ENCODE data around the gene LAMA2.

The LAMA2 gene

DNA sequence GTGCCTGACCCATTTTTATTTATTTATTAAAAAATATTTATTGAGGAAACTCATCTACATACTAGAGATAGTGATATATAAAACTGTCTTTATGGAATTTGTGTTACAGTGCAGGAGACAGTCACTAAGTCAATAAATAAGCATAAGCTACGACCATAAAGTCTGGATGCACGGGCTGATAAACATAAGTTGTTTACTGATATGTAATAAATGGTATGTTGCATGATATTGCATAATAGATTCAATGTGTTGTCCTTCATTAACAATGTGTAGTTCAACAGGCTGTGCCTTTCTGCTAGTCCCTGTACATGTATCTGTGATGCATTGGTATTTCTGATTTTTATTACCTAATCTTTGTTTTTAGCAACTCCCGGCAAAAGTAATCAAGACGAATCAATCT is 515.8 kb downstream of the LAMA2 start:
- no peak for DNase-seq

- DNase-seq: no peak
Measured at GRCh38 chr6:129402244-129402643, 519.3 kb downstream of the LAMA2 start.

GRCh38 chr6:129411092-129411491 is 528.2 kb downstream of the LAMA2 start:
- no peak for DNase-seq

- no peak for DNase-seq
Measured at GRCh38 chr6:129416337-129416990, 533.5 kb downstream of the LAMA2 start.

- DNase-seq: no peak
Measured at GRCh38 chr6:129417416-129418086, 534.6 kb downstream of the LAMA2 start.

DNA sequence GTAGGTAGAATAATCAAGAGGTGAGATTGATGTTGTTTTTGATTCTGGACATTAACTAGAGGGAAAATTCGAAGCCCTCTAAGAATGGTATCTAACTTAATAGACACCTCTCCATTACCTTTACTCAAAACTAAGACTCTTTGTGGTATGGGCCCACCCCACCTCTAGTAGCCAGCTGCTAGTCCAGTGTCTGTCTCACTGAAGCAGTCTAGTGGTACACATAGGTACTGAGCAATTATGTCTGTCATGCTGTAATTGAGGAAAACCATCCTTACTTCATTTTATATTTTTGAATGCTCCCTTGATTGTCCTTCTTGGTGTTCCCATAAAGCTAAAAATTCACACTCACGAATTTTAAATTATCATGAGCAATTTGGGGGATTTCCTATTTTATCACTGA is 536.4 kb downstream of the LAMA2 start:
- no peak for DNase-seq

DNA sequence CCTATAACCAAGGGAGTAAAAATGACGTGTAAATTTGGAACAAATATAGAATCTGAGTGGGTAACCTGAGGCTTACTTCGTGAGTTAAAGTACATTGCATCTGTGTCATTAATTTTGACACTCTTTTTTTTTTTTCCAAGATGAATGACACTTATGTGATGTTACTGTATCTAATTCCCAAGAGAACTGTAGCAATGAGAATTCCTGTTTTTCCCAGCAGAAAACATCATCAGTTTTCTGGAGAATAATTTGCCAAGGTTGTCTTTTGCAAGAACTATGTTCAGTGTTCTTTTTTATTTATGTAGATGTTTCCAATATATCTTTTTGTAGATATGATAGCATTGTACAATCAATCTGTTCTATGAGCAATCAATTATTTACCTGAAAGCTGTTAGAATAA is 543.4 kb downstream of the LAMA2 start:
- DNase-seq: no peak

GRCh38 chr6:129429956-129430355 is 547.0 kb downstream of the LAMA2 start:
- no peak for DNase-seq

DNA sequence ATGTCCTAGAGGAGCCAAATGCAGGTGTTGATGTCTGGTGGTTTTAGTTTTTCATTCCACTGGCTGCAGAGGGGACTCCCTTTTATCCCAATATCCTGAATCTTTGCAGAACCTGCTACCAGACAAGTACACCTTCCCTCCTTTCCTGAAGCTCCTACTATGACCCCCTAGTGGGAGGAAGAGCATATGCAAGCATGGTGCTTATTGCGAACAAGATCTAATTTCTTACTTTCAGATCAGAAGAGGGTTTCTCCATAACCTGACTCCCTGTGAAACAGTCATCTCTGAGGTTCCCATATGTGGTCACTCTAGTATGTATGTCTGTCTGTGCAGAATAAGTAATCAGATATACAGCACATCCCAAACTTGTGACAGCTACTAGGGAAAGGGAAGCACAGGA is 549.8 kb downstream of the LAMA2 start:
- DNase-seq: no peak

GRCh38 chr6:129434091-129434490 is 551.2 kb downstream of the LAMA2 start:
- DNase-seq: no peak

DNA sequence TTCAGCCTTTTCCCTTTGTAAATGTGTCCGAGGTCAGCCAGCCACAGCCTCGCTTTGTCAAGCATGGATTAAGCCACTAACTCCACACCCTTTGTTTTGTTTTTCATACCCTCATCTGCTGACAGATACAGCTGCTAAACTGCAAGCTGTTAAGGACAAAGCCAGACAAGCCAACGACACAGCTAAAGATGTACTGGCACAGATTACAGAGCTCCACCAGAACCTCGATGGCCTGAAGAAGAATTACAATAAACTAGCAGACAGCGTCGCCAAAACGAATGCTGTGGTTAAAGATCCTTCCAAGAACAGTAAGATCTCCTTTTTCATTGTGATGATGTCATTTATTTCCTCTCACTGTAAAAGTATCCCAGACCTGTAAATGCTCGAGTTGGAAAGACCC is 557.8 kb downstream of the LAMA2 start:
- DNase-seq: no peak

- DNase-seq: no peak
Measured at GRCh38 chr6:129444683-129445082, 561.7 kb downstream of the LAMA2 start.

DNA sequence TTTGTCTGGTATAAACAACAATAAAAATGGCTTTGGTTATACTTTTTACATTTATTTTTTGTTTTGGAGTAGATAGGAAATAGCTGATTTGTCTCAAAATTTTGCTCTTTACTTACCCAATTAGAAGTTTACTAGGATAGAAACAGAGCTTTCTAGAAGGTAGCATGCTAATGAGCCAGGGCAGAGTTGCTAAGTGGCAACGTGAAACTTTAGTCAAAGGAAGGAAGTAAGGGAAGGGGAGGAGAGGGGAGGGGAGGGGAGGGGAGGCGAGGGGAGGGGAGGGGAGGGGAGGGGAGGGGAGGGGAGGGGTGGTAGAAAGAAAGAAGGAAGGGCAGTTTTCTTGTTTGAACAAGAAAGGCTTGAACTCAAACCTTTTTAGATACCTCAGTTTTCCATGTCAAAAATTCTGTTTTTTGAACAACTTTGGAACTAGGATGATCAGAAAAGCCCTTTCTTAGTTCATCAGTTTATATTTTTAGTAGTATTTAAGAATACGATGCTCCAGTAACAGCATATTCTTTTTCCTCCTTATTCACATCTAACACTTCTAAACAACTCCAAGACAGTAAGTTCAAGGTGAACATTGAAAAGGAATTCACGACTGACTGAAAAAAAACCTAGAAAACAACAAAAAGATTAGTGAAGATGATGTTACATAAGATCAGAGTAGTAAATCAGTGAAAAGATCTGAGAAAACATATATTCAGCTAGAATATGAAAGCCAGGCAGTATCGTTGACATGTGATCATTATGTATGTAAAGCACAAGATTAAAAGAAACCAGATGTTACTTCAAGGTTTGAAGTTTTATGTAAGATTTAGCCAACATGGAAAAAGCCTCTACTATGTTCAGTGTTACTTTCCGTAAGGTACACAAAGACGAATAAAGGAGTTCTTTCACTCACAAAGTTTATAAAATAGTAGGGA is 563.6 kb downstream of the LAMA2 start:
- no peak for DNase-seq

DNA sequence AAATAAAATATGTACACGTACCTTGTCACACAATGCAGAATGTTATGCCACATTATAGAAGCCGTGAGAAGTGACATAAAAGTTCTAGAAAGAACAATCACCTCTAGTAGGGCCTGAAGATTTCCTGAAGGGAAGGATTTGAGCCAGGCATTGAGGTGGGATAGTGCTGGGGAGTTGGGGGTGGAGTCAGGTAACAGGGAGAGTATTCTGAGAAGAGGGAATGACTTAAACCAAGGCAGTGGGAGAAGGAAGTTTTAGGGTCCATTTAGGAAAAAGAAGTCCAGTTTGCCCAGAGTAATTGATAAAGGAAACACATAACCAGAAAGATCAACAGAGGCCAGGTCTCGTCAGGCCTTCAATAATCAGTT is 564.2 kb downstream of the LAMA2 start:
- DNase-seq: no peak

- DNase-seq: no peak
Measured at GRCh38 chr6:129448965-129449364, 566.0 kb downstream of the LAMA2 start.

DNA sequence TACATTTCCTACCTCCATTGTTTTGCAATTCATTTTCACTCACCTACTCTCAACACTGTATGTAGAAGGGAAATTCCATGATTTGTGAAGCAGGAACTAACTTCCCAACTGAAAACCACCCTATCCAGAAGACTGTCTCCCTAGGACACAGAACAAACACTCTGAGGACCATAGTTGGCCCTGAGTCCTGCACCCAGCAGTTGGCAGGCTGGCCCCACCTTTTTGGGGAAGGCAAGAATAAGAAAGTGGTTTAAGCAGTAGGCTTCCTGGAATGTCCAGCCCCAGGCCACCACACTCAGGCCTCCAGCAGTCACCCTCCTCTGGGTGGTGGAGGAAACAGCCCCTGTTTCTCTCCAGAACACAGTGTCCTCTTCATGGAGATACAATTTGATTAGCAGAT is 568.2 kb downstream of the LAMA2 start:
- no peak for DNase-seq

DNA sequence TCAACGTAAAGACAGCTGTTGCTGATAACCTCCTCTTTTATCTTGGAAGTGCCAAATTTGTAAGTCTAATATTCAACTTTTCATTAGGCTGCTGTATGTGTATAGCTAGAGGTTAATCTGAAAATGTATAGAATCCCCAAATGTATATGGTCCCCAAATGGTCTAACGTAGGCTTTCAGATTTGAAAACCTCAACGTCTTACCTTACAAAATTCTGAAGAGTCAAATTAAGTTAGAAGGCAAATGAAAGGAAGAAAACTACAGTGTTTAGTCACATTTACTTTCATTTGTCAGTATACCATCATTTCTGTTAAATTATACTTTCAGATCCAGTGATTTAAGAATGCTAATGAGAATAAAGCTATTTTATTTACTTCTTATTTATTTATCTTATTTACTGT is 570.1 kb downstream of the LAMA2 start:
- no peak for DNase-seq

GRCh38 chr6:129454488-129454887 is 571.5 kb downstream of the LAMA2 start:
- no peak for DNase-seq

GRCh38 chr6:129455126-129455769 is 572.3 kb downstream of the LAMA2 start:
- DNase-seq: no peak

DNA sequence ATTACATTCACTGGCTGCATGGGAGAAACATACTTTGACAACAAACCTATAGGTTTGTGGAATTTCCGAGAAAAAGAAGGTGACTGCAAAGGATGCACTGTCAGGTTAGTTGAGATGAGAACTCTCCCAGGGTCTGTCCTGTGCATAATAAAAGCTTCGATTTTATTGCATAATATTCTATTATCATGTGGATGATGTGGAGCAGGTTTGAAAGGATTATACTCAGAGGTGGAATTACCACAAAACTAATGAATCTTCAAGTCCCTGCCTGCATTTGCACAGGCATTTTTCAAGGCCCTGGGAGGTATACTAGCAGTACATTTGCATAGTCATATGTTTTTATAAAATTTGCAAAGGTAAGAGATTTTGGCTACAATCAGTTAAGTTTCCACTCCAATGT is 577.3 kb downstream of the LAMA2 start:
- no peak for DNase-seq

DNA sequence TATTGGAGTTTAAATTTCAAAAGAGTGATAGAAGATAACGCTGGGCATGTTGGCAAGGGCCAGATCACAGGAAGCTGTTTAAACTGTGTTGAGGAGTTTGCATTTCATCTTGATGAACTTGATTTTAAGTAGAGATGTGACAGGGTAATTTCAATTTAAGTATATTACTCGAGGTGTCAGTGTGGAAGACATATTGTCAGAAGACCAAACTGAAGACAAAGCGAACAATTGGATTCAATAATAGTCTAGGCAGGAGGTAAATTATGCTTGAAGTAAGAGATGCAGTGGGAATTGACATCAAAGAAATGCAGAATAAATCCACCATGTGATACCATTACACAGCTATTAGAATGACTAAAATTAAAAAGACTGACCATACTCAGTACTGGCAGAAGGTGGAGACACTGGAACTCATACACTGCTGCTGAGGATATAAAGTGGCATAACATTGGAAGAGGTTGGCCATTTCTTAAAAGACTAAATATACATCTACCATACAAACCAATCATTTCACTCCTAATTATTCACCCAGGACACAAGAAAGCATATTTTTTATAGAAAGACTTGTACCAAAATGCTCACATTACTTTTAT is 586.2 kb downstream of the LAMA2 start:
- no peak for DNase-seq

GRCh38 chr6:129472239-129472638 is 589.3 kb downstream of the LAMA2 start:
- no peak for DNase-seq

- no peak for DNase-seq
Measured at GRCh38 chr6:129473546-129473945, 590.6 kb downstream of the LAMA2 start.
